GM23338 (cell line): Measurements from ENCODE around the gene FKBP2. TPM values are rescaled to one million over a fixed set of nuclear protein-coding genes. Genes with fewer than 3 reads are reported as not detected.

Experiments
- ATAC-seq: fragments of 200-7000 bp; cut with Tn5 transposase; 3 replicates; pipeline ENCODE4 v1.9.1; 2020
- DNase-seq: peaks from one replicate; pipeline ENCODE4 v3.0.0-alpha.2; 2015; ENCODE audit warnings: low spot score
- H2AFZ ChIP-seq: fragments of 200-600 bp; sonication (generic); 2 replicates; pipeline ENCODE4 v1.8.0; 2016; ENCODE audit warnings: antibody characterized with exemption, mild to moderate bottlenecking, moderate library complexity
- H3F3A ChIP-seq: fragments of 200-600 bp; sonication (generic); replicated peaks from 2 replicates; pipeline ENCODE4 v1.8.0; 2017; ENCODE audit warnings: antibody characterized with exemption, mixed run types, low read depth
- H3K27ac ChIP-seq: fragments of 200-600 bp; sonication (generic); 2 replicates; pipeline ENCODE4 v1.6.1; 2016; ENCODE audit warnings: low read depth
- H3K27me3 ChIP-seq: fragments of 200-600 bp; sonication (generic); 2 replicates; pipeline ENCODE4 v1.8.0; 2016; ENCODE audit warnings: mild to moderate bottlenecking, mixed run types, moderate library complexity; ENCODE audit not compliant: insufficient read depth
- H3K36me3 ChIP-seq: fragments of 200-600 bp; sonication (generic); 2 replicates; pipeline ENCODE4 v1.8.0; 2016; ENCODE audit warnings: mild to moderate bottlenecking; ENCODE audit not compliant: insufficient read depth
- H3K4me1 ChIP-seq: fragments of 200-600 bp; sonication (generic); 2 replicates; pipeline ENCODE4 v1.8.0; 2016; ENCODE audit warnings: mild to moderate bottlenecking, moderate library complexity; ENCODE audit not compliant: insufficient read depth
- H3K4me2 ChIP-seq: fragments of 200-600 bp; sonication (generic); 2 replicates; pipeline ENCODE4 v1.7.1; 2017; ENCODE audit warnings: mixed run types
- H3K4me3 ChIP-seq: fragments of 200-600 bp; sonication (generic); 2 replicates; pipeline ENCODE4 v1.6.1; 2016; ENCODE audit warnings: mixed run types
- H3K79me2 ChIP-seq: fragments of 200-600 bp; sonication (generic); replicated peaks from 2 replicates; pipeline ENCODE4 v1.8.0; 2017; ENCODE audit warnings: mild to moderate bottlenecking; ENCODE audit not compliant: insufficient read depth
- H3K9me2 ChIP-seq: fragments of 200-600 bp; sonication (generic); 2 replicates; pipeline ENCODE4 v1.8.0; 2017; ENCODE audit not compliant: insufficient read depth
- H4K20me1 ChIP-seq: fragments of 200-600 bp; sonication (generic); replicated peaks from 2 replicates; pipeline ENCODE4 v1.8.0; 2017; ENCODE audit warnings: mild to moderate bottlenecking; ENCODE audit not compliant: insufficient read depth
- H3K27ac Mint-ChIP-seq: 2 replicates; pipeline ENCODE4 v1.8.0; 2020; ENCODE audit warnings: inconsistent platforms, mild to moderate bottlenecking, moderate library complexity, mixed read lengths
- H3K27me3 Mint-ChIP-seq: 3 replicates; pipeline ENCODE4 v1.8.0; 2022; ENCODE audit warnings: low read depth, mild to moderate bottlenecking, moderate library complexity, mixed read lengths, inconsistent platforms; ENCODE audit not compliant: insufficient read depth, poor library complexity
- H3K36me3 Mint-ChIP-seq: 3 replicates; pipeline ENCODE4 v1.8.0; 2021; ENCODE audit warnings: low read depth, mild to moderate bottlenecking, inconsistent platforms, moderate library complexity, mixed read lengths
- H3K4me1 Mint-ChIP-seq: 3 replicates; pipeline ENCODE4 v1.8.0; 2020; ENCODE audit warnings: mild to moderate bottlenecking, inconsistent platforms, mixed read lengths
- H3K4me3 Mint-ChIP-seq: 3 replicates; pipeline ENCODE4 v1.8.0; 2021; ENCODE audit warnings: moderate library complexity, mild to moderate bottlenecking, inconsistent platforms, mixed read lengths
- H3K9me3 Mint-ChIP-seq: 3 replicates; pipeline ENCODE4 v1.8.0; 2020; ENCODE audit warnings: moderate library complexity, mild to moderate bottlenecking, inconsistent platforms, mixed read lengths
- CREB1 ChIP-seq: fragments of 250-450 bp; sonication (Bioruptor Pico); IDR thresholded peaks from 2 replicates; pipeline ENCODE4 v1.5.0; 2020; ENCODE audit warnings: low read depth, mild to moderate bottlenecking, moderate library complexity
- EZH2 ChIP-seq: fragments of 200-600 bp; sonication (generic); IDR thresholded peaks from one replicate; pipeline ENCODE4 v1.8.0; 2017; ENCODE audit warnings: antibody characterized with exemption, mild to moderate bottlenecking, low read depth; ENCODE audit not compliant: unreplicated experiment
- EZH2phosphoT487 ChIP-seq: fragments of 200-600 bp; sonication (generic); IDR thresholded peaks from one replicate; pipeline ENCODE4 v1.8.1; 2018; ENCODE audit warnings: antibody characterized with exemption; ENCODE audit not compliant: unreplicated experiment
- JUNB ChIP-seq: IDR thresholded peaks from one replicate; pipeline ENCODE4 v1.6.1; 2016; ENCODE audit warnings: antibody characterized with exemption; ENCODE audit not compliant: unreplicated experiment
- NANOG ChIP-seq: IDR thresholded peaks from 2 replicates; pipeline ENCODE4 v1.6.1; 2016; ENCODE audit warnings: antibody characterized with exemption, borderline replicate concordance
- STAT1 ChIP-seq: IDR thresholded peaks from one replicate; pipeline ENCODE4 v1.6.1; 2016; ENCODE audit warnings: antibody characterized with exemption; ENCODE audit not compliant: unreplicated experiment
- ZNF331 ChIP-seq: fragments of 250-450 bp; sonication (Bioruptor Pico); IDR thresholded peaks from 2 replicates; pipeline ENCODE4 v1.5.0; 2020; ENCODE audit warnings: low read depth, mild to moderate bottlenecking, moderate library complexity
- polyA plus RNA-seq: library from polyadenylated mRNA; unstranded; fragments of >200 nt; fragmentation: Nextera tagmentation; extraction: Ambion mirVana; gene quantifications from 2 replicates; pipeline ENCODE4 v1.2.1, GENCODE V29; 2016
- total RNA-seq: library from RNA; depleted of rRNA; stranded (reverse); fragments of >200 nt; shearing (Covaris generic); gene quantifications from 2 replicates; pipeline ENCODE4 v1.2.3, GENCODE V29; 2014
- TF ChIP-seq, protein P1 (sequence below): IDR thresholded peaks from 2 replicates; pipeline ENCODE4 v1.6.1; 2016; ENCODE audit warnings: antibody characterized with exemption
- TF ChIP-seq, protein P2 (sequence below): fragments of 250-450 bp; sonication (Bioruptor Pico); IDR thresholded peaks from 2 replicates; pipeline ENCODE4 v1.5.0; 2020; ENCODE audit warnings: mild to moderate bottlenecking, moderate library complexity
- TF ChIP-seq, protein P3 (sequence below), 2 experiments: fragments of 200-600 bp in 1 of 2; sonication (generic) in 1 of 2; conservative IDR thresholded peaks; 2 replicates each; pipeline versions ENCODE4 v1.5.1 to v1.6.1; 2016 to 2017; ENCODE audit warnings: antibody characterized with exemption in 2 of 2, low read depth in 2 of 2, mild to moderate bottlenecking in 2 of 2, moderate library complexity in 1 of 2

Gene FKBP2
- total and polyA plus RNA-seq, 2 experiments from 2014 or later, result 31.4 to 201 TPM

DNA sequence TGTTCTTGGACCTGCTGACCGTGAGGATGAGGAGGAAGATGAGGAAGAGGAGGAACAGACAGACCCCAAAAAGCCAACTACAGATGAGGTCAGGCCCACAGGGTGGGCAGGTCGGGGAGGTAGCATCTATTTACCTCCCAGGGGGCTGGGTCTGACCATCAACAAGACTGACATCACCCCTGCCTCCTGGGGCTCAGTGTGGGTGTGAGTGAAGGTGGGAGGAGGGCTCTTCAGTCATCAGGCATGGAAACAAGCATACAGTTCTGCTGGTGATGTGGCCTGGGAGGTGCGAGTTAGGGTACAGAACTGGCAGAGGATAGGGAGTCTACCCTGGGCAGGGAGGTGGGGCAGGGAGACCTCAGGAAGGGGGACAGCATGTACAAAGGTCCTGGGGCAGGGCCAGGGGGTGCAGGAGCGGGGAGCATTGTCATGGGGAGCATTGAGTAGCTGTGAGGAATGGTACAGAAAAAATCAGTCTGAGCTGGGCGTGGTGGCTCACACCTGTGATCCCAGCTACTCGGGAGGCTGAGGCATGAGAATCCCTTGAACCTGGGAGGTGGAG is 19.3 kb downstream of the FKBP2 start:
- no peaks in the 10 kb centered on the region for H3K27me3 ChIP-seq
- no peak for DNase-seq
- Mint-ChIP-seq H3K27me3 (peaks cover 11% of the 10 kb centered on the region), H3K9me3 (no peaks in the 10 kb centered on the region), H3K4me1 (peaks cover 7% of the 10 kb centered on the region; the same call in 2 of the 3 replicates), H3K4me3 (no peak overlapping the region), H3K36me3 (peaks cover 64% of the 10 kb centered on the region), H3K27ac (no peak overlapping the region)
- no peak overlapping the region for H3K4me2 ChIP-seq
- 0 out of 2 replicates have a peak, but pooled peaks cover 4% of the 10 kb centered on the region for H3F3A ChIP-seq
- H3K36me3 ChIP-seq, result peaks cover 11% of the 10 kb centered on the region
- H4K20me1 ChIP-seq, result 0 out of 2 replicates have a peak, but pooled peaks cover 4% of the 10 kb centered on the region
- H2AFZ ChIP-seq, result no peak overlapping the region
- no peaks in the 10 kb centered on the region for H3K79me2 ChIP-seq
- no peaks in the 10 kb centered on the region for H3K9me2 ChIP-seq
- ATAC-seq, result no peak
- H3K4me3 ChIP-seq, result no peak overlapping the region
- H3K4me1 ChIP-seq, result no peaks in the 10 kb centered on the region
- no peak overlapping the region for H3K27ac ChIP-seq
- no peak for TF ChIP-seq ZNF331 (CRISPR knock-in tag)

DNA sequence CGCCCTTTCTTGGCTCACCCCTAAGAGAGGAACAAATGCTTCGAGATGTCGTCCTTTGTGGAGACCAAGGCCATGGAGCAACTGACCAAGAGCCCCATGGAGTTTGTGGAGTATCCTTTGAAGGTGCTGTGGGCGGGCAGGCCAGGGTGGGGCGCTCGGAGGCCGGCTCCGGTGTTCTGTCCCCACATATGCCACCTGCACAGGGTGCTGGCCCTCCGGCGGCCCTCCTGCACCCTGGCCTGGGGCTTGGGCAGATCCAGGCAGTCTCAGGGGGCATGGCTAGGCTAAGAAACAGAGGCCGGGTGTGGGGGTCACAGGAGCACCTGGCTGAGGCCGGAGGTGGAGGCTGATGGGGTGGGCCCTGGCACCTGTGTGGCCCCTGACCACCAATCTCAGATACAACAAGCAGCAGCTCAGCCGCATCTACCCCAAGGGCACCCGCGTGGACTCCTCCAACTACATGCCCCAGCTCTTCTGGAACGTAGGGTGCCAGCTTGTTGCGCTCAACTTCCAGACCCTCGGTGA is 20.7 kb downstream of the FKBP2 start:
- no peak overlapping the region for H3K4me3 Mint-ChIP-seq
- peaks cover 7% of the 10 kb centered on the region; the same call in 2 of the 3 replicates for H3K4me1 Mint-ChIP-seq
- ATAC-seq (no peak), DNase-seq (no peak)
- Histone ChIP-seq H3K27ac (no peak overlapping the region), H4K20me1 (0 out of 2 replicates have a peak, but pooled peaks cover 4% of the 10 kb centered on the region), H3F3A (0 out of 2 replicates have a peak, but pooled peaks cover 4% of the 10 kb centered on the region), H3K4me3 (no peak overlapping the region), H3K4me1 (no peaks in the 10 kb centered on the region), H3K9me2 (no peaks in the 10 kb centered on the region), H3K27me3 (no peaks in the 10 kb centered on the region), H3K36me3 (peaks cover 8% of the 10 kb centered on the region), H2AFZ (no peak overlapping the region), H3K79me2 (no peaks in the 10 kb centered on the region), H3K4me2 (no peak overlapping the region)
- peaks cover 14% of the 10 kb centered on the region for H3K27me3 Mint-ChIP-seq
- H3K36me3 Mint-ChIP-seq, result peaks cover 74% of the 10 kb centered on the region
- no peaks in the 10 kb centered on the region for H3K9me3 Mint-ChIP-seq
- H3K27ac Mint-ChIP-seq, result no peak overlapping the region
- TF ChIP-seq, protein P1, sequence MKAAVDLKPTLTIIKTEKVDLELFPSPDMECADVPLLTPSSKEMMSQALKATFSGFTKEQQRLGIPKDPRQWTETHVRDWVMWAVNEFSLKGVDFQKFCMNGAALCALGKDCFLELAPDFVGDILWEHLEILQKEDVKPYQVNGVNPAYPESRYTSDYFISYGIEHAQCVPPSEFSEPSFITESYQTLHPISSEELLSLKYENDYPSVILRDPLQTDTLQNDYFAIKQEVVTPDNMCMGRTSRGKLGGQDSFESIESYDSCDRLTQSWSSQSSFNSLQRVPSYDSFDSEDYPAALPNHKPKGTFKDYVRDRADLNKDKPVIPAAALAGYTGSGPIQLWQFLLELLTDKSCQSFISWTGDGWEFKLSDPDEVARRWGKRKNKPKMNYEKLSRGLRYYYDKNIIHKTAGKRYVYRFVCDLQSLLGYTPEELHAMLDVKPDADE, result no peak
- TF ChIP-seq NANOG (no peak), JUNB (no peak), EZH2 (no peak), ZNF331 (CRISPR knock-in tag) (no peak), CREB1 (CRISPR knock-in tag) (no peak), EZH2phosphoT487 (no peak), STAT1 (no peak)
- TF ChIP-seq, protein P2, sequence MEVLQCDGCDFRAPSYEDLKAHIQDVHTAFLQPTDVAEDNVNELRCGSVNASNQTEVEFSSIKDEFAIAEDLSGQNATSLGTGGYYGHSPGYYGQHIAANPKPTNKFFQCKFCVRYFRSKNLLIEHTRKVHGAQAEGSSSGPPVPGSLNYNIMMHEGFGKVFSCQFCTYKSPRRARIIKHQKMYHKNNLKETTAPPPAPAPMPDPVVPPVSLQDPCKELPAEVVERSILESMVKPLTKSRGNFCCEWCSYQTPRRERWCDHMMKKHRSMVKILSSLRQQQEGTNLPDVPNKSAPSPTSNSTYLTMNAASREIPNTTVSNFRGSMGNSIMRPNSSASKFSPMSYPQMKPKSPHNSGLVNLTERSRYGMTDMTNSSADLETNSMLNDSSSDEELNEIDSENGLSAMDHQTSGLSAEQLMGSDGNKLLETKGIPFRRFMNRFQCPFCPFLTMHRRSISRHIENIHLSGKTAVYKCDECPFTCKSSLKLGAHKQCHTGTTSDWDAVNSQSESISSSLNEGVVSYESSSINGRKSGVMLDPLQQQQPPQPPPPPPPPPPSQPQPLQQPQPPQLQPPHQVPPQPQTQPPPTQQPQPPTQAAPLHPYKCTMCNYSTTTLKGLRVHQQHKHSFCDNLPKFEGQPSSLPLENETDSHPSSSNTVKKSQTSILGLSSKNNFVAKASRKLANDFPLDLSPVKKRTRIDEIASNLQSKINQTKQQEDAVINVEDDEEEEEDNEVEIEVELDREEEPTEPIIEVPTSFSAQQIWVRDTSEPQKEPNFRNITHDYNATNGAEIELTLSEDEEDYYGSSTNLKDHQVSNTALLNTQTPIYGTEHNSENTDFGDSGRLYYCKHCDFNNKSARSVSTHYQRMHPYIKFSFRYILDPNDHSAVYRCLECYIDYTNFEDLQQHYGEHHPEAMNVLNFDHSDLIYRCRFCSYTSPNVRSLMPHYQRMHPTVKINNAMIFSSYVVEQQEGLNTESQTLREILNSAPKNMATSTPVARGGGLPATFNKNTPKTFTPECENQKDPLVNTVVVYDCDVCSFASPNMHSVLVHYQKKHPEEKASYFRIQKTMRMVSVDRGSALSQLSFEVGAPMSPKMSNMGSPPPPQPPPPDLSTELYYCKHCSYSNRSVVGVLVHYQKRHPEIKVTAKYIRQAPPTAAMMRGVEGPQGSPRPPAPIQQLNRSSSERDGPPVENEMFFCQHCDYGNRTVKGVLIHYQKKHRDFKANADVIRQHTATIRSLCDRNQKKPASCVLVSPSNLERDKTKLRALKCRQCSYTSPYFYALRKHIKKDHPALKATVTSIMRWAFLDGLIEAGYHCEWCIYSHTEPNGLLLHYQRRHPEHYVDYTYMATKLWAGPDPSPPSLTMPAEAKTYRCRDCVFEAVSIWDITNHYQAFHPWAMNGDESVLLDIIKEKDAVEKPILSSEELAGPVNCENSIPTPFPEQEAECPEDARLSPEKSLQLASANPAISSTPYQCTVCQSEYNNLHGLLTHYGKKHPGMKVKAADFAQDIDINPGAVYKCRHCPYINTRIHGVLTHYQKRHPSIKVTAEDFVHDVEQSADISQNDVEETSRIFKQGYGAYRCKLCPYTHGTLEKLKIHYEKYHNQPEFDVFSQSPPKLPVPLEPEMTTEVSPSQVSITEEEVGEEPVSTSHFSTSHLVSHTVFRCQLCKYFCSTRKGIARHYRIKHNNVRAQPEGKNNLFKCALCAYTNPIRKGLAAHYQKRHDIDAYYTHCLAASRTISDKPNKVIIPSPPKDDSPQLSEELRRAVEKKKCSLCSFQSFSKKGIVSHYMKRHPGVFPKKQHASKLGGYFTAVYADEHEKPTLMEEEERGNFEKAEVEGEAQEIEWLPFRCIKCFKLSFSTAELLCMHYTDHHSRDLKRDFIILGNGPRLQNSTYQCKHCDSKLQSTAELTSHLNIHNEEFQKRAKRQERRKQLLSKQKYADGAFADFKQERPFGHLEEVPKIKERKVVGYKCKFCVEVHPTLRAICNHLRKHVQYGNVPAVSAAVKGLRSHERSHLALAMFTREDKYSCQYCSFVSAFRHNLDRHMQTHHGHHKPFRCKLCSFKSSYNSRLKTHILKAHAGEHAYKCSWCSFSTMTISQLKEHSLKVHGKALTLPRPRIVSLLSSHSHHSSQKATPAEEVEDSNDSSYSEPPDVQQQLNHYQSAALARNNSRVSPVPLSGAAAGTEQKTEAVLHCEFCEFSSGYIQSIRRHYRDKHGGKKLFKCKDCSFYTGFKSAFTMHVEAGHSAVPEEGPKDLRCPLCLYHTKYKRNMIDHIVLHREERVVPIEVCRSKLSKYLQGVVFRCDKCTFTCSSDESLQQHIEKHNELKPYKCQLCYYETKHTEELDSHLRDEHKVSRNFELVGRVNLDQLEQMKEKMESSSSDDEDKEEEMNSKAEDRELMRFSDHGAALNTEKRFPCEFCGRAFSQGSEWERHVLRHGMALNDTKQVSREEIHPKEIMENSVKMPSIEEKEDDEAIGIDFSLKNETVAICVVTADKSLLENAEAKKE (CRISPR knock-in tag), result no peak
- TF ChIP-seq, protein P3, sequence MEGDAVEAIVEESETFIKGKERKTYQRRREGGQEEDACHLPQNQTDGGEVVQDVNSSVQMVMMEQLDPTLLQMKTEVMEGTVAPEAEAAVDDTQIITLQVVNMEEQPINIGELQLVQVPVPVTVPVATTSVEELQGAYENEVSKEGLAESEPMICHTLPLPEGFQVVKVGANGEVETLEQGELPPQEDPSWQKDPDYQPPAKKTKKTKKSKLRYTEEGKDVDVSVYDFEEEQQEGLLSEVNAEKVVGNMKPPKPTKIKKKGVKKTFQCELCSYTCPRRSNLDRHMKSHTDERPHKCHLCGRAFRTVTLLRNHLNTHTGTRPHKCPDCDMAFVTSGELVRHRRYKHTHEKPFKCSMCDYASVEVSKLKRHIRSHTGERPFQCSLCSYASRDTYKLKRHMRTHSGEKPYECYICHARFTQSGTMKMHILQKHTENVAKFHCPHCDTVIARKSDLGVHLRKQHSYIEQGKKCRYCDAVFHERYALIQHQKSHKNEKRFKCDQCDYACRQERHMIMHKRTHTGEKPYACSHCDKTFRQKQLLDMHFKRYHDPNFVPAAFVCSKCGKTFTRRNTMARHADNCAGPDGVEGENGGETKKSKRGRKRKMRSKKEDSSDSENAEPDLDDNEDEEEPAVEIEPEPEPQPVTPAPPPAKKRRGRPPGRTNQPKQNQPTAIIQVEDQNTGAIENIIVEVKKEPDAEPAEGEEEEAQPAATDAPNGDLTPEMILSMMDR (conservative IDR thresholded peaks at IDR 0.05; ENCODE audit: low read depth in 2 of 2), result no peak
